SKM-1 treated with dmso at 0.1 percent for 144 hours (cell line): ENCODE data around the gene ITM2C.
A peak's percentile ranks its signal among the peaks of the same experiment; 100 is the strongest.

ENCODE experiments used
- DNase-seq: peaks from one replicate; lab custom pipeline; 2025; ENCODE audit not compliant: unreplicated experiment; lab: John Stamatoyannopoulos, UW

ITM2C gene

DNA sequence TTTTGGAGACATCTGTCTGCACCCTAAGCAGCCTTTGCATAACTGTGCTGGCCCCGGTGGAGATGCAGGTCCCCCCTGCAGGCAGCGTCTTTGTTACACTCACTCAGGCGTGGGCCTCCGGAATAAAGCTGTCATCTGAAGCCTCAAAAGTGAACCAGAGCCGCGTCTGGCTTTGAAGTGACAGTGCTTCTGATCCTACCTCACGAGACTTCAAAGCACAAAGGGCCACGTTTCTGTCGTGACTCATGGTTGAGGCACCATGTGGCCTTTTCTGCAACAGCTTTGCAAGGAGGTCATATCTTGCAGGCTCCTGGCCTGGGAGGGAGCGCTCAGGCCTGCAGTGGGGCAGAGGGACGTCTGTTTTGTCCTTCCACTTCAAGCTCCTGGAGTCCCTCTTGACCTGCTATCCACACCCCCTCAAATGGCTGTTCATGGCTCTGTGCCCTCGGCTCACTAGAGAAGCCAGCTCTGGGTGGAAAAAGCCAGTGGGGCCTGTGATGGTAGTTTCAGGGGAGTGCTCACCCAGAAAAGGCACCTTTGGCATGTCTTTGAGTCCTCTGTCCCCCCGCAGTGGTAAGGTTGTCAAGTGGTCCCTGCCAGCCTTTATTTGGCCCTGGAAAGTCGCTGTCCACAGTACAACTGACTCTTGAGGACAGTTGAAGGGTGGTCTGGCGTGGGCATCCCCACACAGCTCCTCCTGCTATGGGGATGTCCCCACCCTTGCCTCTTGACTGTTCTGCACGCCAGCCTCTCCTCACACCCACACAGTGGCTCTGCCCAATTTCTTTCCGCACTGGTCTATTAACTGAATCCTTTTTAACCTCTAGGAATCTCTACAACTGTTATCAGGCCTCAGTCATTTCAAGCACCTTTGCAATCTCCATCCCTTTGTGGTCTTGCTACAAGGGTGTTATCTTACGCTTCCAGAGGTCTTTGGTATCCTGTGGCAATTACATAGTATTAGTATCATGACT lies 41.0 kb downstream of the ITM2C start:
- no peak for DNase-seq

DNA sequence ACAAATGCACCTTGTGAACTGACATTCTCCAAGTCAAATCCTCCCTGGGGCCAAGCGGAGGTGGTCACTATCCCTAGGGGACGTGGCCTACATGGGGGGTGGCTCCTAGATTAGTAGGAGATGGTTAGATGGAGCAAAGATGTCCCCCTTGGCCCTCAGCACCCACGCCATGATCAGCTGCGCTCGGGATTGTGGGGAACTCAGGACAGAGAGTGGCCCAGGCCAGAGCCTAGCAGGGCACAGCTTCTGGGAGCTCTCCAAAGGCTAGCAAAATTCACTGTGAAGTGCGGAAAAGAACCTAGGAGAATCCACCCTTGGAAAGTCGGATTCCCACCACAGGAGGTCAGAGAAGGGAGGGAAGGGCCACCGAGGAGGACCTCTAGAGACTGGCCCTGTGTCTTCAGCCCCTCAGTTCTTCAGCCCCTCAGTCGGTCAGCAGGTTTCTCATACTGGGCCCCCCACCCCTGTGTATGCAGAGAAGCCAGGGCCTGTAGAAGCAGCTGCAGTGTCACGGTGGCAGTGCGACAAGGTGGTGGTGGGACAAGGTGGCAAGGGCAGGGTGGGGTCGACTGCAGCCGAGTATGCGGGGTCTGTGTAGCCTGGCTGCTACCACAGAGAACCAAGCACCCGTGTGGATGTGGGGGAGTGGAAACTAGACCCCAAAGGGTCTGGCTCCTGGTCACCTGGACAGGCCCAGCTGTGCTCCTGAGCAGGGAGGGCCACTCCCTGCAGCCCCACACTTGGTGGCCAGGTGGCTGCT lies 41.9 kb downstream of the ITM2C start:
- no peak for DNase-seq

DNA sequence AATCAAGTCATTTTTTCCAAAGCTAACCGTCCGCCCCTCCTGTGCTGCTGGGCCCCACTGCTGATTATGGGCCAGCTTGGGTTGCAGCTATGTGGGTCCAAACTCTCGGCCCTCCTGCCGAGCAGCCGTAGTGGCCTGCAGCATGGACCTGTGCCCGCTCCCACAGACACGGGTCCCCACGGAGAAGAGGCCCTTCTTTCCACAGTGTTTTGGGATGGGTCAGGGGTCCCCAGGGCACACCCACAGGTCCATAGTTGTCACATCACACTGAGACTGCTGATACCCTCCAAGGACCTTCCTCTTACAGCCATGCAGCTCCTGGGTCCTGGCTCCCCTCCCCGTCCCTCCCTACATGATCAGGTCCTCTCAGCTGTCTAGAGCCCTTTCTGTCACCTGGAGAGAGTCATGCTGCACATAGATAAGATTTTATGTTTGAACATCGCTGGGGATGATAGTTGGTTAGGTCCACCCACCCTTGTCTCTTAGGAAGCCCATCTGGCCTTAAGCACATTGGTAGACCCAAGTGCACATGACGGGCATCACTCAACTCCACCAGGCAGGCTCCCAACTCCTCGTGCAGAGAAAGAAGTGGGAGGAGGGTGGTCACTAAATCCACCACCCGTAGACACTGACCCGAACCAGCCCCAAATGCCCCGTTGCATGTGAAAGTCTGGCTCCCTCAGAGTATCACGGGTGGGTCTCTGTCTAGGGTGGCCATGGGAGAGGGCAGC lies 42.8 kb downstream of the ITM2C start:
- DNase-seq = no peak

DNA sequence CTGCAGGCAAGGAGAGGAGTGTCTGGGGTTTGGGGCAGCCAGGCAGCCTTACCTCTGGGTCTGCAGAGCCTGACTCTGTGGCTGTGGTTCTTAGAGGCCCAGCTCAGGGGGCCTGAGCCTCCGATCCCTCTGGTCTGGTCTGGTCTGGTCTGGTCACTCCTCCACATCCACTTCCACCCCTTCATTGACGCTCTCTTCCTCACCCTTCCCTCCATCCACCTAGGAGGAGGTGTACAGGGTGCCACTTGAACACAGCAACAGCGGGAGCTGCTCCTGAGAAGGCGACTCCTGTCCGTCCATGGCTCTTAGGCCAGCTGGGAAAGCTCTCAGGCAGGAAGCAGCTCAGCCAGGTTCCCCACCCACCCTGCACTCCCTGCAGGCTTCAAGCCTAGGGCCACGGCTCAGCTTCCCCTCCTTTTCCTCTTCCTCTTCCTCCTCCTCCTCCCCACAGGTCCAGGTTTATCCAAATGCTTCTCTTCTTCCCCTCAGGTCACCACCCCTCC lies 43.4 kb downstream of the ITM2C start:
- no peak for DNase-seq

DNA sequence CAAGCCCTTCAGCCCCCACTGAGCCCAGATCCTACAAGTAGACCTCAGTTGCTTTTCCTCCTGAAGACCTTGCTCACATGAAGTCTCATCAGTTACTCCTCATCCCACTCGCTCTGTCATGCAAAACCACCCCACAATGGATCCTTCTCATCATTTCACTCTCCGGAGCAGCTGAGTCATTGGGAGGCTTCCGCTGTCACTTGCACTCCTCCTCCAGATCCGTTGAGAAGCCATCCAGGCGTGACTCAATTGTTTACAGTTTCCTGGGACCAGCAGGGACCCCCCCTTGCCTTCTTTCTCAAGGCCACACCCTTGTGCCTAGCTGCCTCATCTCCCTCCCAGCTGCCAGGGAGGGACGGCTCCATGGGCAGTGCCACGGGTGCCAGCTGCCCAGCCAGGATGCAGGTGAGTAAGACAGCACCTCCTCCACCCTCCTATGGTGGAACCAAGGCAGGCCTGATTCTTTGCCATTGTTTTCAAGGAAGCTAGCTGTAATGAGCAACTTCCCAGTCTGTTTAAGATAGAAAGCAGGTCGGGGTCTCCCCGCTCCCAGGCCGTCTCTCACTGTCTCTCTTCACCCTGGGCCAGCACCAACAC lies 44.0 kb downstream of the ITM2C start:
- peak; percentile 40 for DNase-seq

DNA sequence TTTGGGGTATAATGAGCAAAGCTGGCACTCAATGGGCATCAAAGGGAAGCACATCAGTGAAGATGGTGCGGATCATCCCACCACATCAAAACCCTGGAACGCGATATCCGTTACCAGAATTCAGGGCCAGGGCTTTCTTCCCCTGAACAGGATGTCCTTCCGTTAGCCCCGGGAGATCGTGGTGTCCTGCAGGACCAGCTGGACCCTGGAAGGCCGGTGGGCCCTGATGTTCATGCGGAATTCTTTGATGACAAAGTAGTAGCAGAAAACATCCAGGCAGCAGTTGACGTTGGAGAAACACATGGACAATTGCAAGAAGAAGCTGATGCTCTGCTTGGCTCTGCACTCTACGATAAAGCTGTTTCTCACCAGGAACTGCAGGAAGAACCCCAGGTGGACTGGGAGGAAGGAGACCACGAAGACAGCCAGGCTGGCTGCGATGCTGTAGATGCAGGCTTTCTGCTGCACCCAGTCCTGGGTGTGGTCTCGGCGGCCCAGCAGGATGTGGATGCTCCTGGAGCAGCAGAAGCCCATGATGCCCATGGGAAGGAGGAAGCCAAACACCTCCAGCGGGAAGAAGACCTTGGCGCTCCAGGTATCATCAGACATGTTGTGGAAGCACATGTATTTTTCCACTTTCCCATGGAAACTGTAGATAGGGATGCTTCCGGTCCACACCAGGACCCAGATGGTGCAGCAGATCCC lies 45.3 kb downstream of the ITM2C start:
- DNase-seq = no peak

DNA sequence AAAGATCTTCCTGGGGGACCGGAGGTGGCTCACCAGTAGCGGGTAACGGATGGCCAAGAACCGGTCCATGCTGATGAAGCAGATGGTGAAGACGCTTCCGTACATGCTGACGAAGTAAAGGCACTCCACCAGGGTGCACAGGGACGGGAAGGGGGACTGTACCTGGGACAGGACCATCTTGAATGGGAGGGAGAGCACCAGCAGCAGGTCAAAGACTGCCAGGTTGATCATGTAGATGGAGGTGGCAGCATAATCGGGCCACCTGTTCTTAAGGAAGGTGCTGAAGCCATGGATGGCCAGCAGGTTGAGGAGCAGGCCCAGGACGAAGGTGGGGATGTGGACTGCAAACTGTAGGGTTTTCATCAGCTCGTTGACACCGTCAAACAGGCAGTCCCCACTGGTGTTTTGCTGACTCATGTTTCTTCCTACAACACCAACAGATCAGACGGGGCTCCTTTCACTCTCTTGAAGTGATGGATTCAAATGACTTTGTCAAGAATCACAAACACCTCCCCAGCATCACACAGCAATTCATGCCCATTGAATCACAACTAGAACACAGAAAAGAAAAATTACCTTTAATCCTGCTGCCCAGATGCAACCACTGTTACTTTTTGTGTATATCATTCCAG lies 45.9 kb downstream of the ITM2C start:
- no peak for DNase-seq

DNA sequence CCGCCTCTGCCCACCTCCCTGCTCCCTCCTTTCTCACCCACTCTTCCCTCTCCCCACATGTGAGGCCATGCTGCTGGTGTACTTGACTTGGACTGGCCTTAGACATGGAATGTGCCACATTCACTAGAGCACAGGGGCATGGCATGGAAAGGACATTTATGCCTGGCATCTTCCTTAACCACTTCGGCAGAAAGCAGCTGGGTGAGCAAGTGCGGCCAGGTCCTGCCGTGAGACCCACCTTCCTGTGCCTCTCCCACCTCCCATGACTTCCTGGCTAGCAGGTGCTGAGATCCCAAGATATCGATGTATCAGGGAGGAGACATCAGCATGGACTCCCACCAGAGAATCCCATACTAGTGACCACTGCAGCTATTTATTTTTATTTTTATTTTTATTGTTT lies 47.3 kb downstream of the ITM2C start:
- no peak for DNase-seq

DNA sequence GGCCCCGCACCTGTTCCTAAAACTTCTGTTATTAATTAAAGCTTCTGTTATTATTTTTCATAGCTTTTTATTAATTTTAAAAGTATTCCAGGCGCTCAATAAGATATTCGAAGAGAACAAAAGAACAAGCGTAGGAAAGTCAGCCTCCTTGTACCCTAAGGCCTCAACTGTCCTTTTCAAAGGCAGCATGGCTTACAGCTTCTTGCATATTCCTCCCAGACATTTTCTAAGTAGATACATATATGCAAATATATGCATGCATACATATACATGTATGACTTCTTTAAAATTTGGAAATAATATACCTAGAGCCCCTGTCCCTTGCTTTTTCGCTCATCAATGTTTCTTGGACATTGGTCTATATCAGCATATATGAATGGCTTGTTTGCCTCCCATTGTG lies 48.0 kb downstream of the ITM2C start:
- no peak for DNase-seq

DNA sequence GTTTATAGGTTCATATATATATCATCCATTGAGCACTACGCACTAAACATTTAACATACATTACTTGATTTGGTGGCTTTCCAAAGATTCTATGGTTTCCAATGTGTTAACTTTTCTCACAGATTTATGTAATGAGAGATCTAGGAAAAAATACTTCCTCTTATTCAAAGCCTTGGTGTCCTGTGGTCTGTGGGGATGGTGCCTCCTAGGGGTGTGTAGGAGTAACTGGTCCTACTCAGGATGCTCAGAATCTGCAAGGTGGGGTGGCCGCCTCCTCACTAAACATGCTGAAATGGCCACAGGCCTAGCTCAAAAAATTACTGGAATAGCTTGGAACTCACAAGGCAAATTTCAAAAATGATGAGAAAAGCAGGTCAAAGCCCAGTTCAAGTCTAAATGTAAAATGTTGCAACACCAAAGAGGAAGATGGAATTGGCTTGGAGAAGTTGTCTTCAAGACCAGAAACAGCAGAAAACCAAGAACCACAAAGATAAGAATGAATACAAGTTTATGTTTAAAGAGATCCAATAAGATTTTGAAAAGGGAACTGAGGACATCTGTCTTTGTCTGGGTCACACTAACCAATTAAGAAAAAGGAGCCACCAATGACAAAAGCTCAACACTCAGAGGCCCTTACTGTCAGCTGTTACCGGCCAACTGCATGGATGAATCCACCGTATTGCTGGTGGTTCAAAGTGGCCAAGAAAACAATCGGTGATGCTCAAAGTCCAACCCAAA lies 48.8 kb downstream of the ITM2C start:
- DNase-seq = peak; percentile 95

DNA sequence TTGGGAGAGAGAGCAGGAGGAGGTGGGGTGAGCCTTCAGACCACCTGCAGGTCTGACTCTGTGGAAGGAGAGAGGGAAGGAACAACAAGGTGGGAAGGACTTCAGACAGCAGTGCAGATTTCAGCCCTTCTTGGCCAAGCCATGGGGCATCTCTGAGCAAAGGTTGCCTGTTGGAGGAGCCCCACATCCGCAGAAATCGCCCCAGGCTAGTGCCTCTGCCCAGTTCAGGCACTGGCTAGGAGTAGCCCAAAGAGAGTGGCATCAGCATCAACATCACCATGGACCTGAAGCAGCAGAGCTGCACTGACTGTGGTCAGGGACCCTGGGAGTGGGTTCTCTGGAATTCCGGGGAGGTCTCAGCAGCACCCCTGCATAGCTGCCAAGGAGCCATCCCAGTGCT lies 50.1 kb downstream of the ITM2C start:
- DNase-seq = no peak

DNA sequence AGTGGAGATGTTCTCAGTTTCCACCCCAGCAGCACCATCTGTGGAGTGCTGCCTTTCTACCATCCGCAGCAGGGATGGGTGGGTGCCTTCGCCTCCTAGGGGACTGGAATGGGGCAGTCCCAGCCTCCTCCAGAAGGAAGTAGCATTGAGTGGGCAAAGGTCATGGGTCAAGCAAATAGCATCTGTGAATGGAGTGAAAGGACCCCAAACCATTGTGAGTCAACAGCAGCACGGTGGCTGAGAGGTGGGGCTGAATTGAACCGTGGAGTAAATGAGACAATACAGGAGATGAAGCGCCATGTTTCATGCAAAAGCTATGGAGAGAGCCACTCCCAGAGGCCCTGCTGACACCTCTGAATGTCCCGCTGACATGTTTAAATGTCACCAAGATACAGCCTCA lies 50.6 kb downstream of the ITM2C start:
- no peak for DNase-seq

DNA sequence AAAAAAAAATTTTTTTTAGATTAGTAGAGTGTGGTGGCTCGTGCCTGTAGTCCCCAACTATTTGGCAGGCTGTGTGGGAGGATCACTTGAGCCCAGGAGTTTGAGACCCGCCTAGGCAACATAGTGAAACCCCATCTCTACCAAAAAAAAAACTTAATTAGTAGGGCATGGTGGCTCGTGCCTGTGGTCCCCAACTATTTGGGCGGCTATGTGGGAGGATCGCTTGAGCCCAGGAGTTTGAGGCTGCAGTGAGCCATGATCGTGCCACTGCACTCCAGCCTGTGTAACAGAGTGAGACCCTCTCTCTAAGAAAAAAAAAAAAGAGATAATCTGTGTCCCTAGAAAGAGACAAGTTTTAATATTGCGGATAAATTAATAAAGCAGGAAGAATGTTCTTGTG lies 51.5 kb downstream of the ITM2C start:
- no peak for DNase-seq

DNA sequence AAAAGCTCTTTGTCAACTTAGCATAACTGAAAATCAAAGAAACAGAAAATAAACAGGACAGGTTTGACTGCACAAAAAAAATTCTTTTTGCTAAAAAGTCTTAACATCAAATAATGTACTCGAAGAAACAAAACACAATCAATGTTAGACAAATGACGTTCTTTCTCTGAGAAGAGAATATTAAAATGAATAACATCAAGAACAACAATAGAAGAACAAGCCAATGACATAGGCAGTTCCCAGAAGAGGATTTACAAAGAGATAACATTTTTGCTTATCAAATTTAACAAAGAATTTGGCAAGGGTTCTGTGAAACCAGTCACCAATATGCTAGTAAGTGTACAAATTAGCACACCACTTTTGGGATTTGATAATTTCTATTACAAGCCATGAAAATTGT lies 54.5 kb downstream of the ITM2C start:
- no peak for DNase-seq

DNA sequence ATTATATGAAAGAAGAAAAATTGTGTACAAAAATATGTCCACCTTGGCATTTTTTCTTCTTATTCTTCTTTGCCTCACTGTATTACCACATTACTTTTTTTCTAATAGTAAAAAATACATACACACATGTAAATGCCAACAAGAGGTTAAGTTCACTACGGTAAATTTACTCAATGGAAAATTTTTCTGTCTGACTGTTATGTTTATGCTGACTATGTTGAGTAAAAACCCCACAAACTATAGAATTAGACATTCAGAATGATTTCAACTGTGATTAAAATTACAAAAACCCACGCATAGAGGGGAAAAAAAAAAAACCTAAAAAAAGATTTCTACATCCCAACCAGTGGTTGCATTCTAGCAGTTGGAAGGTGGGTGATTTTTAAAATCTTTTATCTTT lies 54.9 kb downstream of the ITM2C start:
- DNase-seq = no peak

DNA sequence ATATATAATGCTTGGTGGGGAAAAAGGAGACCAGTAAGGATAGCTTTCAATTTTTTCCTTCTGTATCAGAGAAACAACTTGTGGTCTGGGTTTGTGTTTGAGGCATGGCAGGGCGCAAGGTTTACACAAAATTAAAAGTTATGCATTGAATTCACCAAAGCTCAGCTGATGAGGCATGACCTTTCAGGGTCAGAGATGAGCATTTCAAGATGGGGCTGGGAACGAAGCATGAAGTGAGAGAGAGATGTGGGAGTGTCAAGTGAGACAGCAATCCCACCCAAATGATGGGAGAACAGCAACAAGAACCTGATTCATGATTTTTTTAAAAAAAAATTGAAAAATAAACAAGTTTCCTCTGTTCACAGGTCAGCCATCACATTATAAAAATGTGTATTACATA lies 55.4 kb downstream of the ITM2C start:
- no peak for DNase-seq

DNA sequence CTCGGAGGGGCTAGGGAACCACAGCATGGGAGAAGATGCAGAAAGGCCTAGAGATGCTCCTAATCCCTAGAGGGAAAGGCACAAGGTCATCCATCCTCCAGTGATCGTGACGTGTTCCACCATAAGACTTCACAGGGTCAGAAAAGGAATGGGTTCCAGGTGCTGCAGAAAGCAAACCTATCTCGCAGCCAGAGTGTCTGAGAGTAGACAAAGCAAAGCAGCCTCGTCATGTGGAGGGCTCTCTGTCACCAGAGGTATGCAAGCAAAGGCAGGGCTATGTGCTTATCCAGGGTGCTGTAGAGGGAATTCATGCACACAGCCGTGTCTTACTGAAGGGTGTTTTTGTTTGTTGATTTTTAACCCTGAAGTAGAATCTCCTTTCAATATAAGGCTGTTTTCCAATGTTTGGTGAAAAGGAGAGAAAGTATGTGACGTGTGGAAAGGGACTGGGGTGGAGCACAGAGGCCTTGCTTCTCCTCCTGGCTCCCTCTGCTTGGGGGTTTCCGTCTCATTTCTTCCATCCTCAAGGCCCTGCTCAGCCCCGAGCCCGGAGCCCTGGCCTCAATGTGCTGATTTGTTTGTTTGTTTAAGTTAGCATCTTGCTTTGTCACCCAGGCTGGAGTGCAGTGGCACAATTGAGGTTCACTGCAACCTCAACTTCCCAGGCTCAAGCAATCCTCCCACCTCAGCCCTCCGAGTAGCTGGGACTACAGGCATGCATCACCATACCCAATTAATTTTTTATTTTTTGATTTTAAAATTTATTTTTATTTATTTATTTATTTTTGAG lies 57.3 kb downstream of the ITM2C start:
- DNase-seq = no peak

DNA sequence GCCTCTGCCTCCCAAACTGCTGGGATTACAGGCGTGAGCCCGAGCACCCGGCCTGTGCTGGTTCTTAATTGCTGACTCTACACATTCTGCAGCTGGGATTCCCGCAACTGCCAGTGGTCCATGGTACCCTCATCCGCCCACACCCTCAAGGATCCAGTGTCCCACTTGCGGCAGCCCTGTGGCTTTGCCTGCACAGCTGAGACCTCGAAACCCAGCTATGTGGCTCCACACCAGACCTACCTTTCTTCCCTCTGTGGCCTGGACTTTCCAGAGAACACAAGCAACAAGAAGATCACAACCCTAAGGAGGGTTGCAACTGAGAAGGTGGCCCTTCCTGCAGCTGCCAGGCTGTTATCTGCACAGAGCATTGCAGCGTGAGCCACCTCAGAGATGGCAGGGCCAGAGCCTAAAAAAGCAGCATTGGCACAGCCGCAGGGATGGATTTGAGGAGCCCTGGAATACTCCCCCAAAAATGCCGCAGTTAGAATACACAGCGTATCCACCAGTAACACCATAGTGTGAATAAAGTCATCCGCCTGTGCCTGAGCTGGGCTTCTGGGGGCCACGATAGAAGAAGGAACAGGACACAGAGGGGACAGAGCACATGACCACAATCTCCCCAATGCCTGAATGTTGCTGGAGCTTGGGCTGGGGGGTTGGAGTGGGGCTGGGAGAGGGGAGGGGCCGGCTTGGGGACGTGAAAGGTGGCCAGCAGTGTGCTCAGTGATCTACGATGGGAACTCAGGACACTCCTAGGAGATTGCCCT lies 58.4 kb downstream of the ITM2C start:
- DNase-seq = no peak
